Keratinocyte (primary cell): ENCODE measurements around the gene MEIS2.

Experiments used
- EZH2 ChIP-seq: IDR thresholded peaks from one replicate; pipeline ENCODE4 v1.6.1; 2012; ENCODE audit warnings: inconsistent platforms, mild to moderate bottlenecking, low read length, moderate library complexity
- TF ChIP-seq, protein P1 (sequence below), 3 experiments: IDR thresholded peaks in 1 of 3; conservative IDR thresholded peaks in 1 of 3; optimal IDR thresholded peaks in 1 of 3; 2 replicates in 2 of 3; 3 replicates in 1 of 3; pipeline versions ENCODE3 to v1.5.1; 2011; ENCODE audit warnings: low read length in 3 of 3, mild to moderate bottlenecking in 3 of 3, moderate library complexity in 2 of 3, control low read depth in 1 of 3, inconsistent platforms in 1 of 3; ENCODE audit not compliant: insufficient read depth in 2 of 3; ENCODE audit errors: extremely low read depth in 1 of 3

- TF ChIP-seq, protein P1, sequence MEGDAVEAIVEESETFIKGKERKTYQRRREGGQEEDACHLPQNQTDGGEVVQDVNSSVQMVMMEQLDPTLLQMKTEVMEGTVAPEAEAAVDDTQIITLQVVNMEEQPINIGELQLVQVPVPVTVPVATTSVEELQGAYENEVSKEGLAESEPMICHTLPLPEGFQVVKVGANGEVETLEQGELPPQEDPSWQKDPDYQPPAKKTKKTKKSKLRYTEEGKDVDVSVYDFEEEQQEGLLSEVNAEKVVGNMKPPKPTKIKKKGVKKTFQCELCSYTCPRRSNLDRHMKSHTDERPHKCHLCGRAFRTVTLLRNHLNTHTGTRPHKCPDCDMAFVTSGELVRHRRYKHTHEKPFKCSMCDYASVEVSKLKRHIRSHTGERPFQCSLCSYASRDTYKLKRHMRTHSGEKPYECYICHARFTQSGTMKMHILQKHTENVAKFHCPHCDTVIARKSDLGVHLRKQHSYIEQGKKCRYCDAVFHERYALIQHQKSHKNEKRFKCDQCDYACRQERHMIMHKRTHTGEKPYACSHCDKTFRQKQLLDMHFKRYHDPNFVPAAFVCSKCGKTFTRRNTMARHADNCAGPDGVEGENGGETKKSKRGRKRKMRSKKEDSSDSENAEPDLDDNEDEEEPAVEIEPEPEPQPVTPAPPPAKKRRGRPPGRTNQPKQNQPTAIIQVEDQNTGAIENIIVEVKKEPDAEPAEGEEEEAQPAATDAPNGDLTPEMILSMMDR (optimal IDR thresholded peaks at IDR 0.05 in 1 of 3, IDR thresholded peaks at IDR 0.05 in 1 of 3, conservative IDR thresholded peaks at IDR 0.05 in 1 of 3; ENCODE audit: extremely low read depth in 1 of 3, insufficient read depth in 2 of 3, low read length in 3 of 3) = no peak
- no peak for TF ChIP-seq EZH2
Observed at GRCh38 chr15:36843822-36844221, 256.5 kb downstream of the MEIS2 start.
